RWPE2 (cell line): ENCODE data around the gene TSPY4.
"Not testable (repeated sequence)": the region's sequence is repeated elsewhere in the genome, so short reads cannot be mapped to it uniquely, and the experiment has no call there.

Experiments used
- ATAC-seq: fragments of 200-7000 bp; cut with Tn5 transposase; 3 replicates; pipeline ENCODE4 v1.9.1; 2021; ENCODE audit warnings: low read depth
- DNase-seq: peaks from one replicate; pipeline ENCODE4 v3.0.0-alpha.2; 2020; ENCODE audit warnings: low spot score
- H3K27ac ChIP-seq: fragments of 450-650 bp; 2 replicates; pipeline ENCODE4 v1.5.1; 2017; ENCODE audit warnings: mild to moderate bottlenecking; ENCODE audit not compliant: poor library complexity, severe bottlenecking
- H3K27me3 ChIP-seq: fragments of 250-450 bp; sonication (Bioruptor Pico); 2 replicates; pipeline ENCODE4 v1.5.1; 2021; ENCODE audit warnings: mild to moderate bottlenecking, moderate library complexity; ENCODE audit not compliant: insufficient read depth, poor library complexity, severe bottlenecking
- H3K36me3 ChIP-seq: fragments of 250-450 bp; sonication (Bioruptor Pico); 2 replicates; pipeline ENCODE4 v1.5.1; 2020; ENCODE audit warnings: low read depth, mild to moderate bottlenecking, moderate library complexity
- H3K4me1 ChIP-seq: fragments of 250-450 bp; sonication (Bioruptor Pico); 2 replicates; pipeline ENCODE4 v1.5.1; 2021; ENCODE audit warnings: mild to moderate bottlenecking, moderate library complexity; ENCODE audit not compliant: insufficient read depth, poor library complexity, severe bottlenecking
- H3K4me3 ChIP-seq: fragments of 250-450 bp; sonication (Bioruptor Pico); 2 replicates; pipeline ENCODE4 v1.5.1; 2021; ENCODE audit warnings: mild to moderate bottlenecking, moderate library complexity; ENCODE audit not compliant: severe bottlenecking
- H3K9me3 ChIP-seq: fragments of 250-450 bp; sonication (Bioruptor Pico); 2 replicates; pipeline ENCODE4 v1.5.1; 2021; ENCODE audit warnings: mild to moderate bottlenecking, moderate library complexity; ENCODE audit not compliant: severe bottlenecking
- CTCF ChIP-seq: fragments of 450-650 bp; IDR thresholded peaks from one replicate; pipeline ENCODE4 v1.5.1; 2017; ENCODE audit warnings: mild to moderate bottlenecking, moderate library complexity; ENCODE audit not compliant: poor library complexity, severe bottlenecking

Gene TSPY4

GRCh38 chrY:9337164-9337563 lies at the start of gene TSPY4:
TSS of gene TSPY4 (plus strand) at chrY:9337464. CDS start at chrY:9337510, 46 bp downstream.
- not testable (repeated sequence) for H3K27ac ChIP-seq, H3K27me3 ChIP-seq, H3K9me3 ChIP-seq, DNase-seq, H3K4me1 ChIP-seq, H3K4me3 ChIP-seq, H3K36me3 ChIP-seq, ATAC-seq

- no peaks in the 10 kb centered on the region for H3K9me3 ChIP-seq
- no peaks in the 10 kb centered on the region for H3K27me3 ChIP-seq
- H3K36me3 ChIP-seq: no peaks in the 10 kb centered on the region
- TF ChIP-seq CTCF: no peak
- ATAC-seq (no peak), DNase-seq (no peak)
- no peak overlapping the region for H3K27ac ChIP-seq
- no peaks in the 10 kb centered on the region for H3K4me1 ChIP-seq
- H3K4me3 ChIP-seq: no peak overlapping the region
Measured at GRCh38 chrY:9320996-9321395, 16.3 kb upstream of the TSPY4 start.

- not testable (repeated sequence) for H3K4me3 ChIP-seq, ATAC-seq, H3K9me3 ChIP-seq, H3K27ac ChIP-seq, H3K36me3 ChIP-seq, H3K4me1 ChIP-seq, DNase-seq, H3K27me3 ChIP-seq
Measured at GRCh38 chrY:9357497-9357896, 20.2 kb downstream of the TSPY4 start, which contains the start of gene TSPY8. TSS of gene TSPY8 (plus strand) at chrY:9357797. CDS start at chrY:9357843, 46 bp downstream.
